ENCODE measurements around the gene SH3PXD2A.

SH3PXD2A gene

DNA sequence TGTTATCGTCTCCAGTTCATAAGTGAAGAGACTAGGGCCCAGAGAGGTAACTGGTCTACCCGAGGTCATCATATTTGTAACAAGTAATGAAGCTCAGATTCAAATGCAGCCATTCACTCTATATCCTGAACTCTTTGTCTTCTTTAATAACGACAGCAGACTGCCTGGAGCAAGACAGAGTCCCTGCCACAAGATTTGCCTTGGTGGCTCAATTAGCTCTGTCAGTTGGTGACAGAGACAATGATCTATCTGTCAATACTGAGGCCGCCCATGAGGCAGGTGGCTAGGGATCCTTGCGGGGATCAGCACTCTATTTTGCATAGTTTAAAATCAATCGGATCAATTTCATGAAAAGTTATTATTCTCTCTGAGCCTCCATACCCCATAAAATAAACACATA, 43.9 kb downstream of the SH3PXD2A start:
- Histone ChIP-seq H3K9me3 (ENCODE audit: insufficient read depth, low read depth, low read length) (peaks cover 2% of the 10 kb centered on the region), H3K36me3 (ENCODE audit: control insufficient read depth in 1 of 2, insufficient read depth in 2 of 2, low read length in 2 of 2) (peaks cover 0 to 2% of the 10 kb centered on the region in 2 experiments), H2AFZ (ENCODE audit: insufficient read depth, low read length, poor library complexity) (no peak overlapping the region), H4K8ac (ENCODE audit: low read depth, low read length) (no peak overlapping the region), H2AK5ac (ENCODE audit: low read length) (no peak overlapping the region), H3K27me3 (ENCODE audit: insufficient read depth, low read length) (no peaks in the 10 kb centered on the region), H3K4me2 (ENCODE audit: low read length) (no peak overlapping the region), H3K79me1 (ENCODE audit: low read length) (no peaks in the 10 kb centered on the region), H4K12ac (ENCODE audit: low read depth, low read length) (no peak overlapping the region), H3K4me3 (ENCODE audit: low read depth, low read length) (no peak overlapping the region), H3K18ac (ENCODE audit: low read length) (no peak overlapping the region), H3K4me1 (ENCODE audit: control insufficient read depth in 1 of 2, insufficient read depth in 2 of 2, low read length in 2 of 2) (peaks cover 4 to 11% of the 10 kb centered on the region in 2 experiments), H3K9ac (ENCODE audit: low read length) (no peak overlapping the region), H3K14ac (ENCODE audit: low read length) (no peak overlapping the region), H2BK5ac (ENCODE audit: low read depth, low read length, poor library complexity) (no peak overlapping the region), H2BK120ac (ENCODE audit: insufficient read depth, low read length, poor library complexity) (no peak overlapping the region), H2BK12ac (ENCODE audit: low read length) (no peak overlapping the region), H3K27ac (ENCODE audit: low read depth, low read length) (no peak overlapping the region), H4K91ac (ENCODE audit: low read depth, low read length) (no peak overlapping the region), H3K23ac (ENCODE audit: low read length) (no peak overlapping the region), H3K4ac (ENCODE audit: low read depth, low read length) (no peak overlapping the region), H3K79me2 (ENCODE audit: control insufficient read depth, insufficient read depth, low read length, poor library complexity) (no peaks in the 10 kb centered on the region)
- DNase-seq: no peak
- no CpG with 5 or more reads among the region's 6 CpGs for WGBS (ENCODE audit: extremely low coverage, insufficient coverage, insufficient read length)

DNA sequence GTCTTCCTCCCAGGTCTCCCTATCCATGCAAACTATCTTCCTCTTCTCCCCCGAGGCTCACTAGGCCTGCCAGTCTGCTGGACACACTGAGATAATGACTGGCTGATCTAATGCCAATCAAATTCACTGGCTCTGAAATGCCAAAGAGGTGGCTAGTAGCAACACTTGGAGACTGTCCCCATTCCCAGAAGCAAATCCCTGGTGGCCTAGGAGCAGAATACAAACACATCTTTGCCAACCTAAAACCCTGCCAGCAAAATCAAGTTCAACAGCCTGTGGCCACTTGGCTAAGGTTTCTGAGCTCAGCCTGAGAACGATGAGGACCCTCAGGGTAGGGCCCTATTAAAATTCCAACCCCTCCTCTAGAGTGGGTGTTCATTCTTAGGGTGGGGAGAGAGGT, 46.6 kb downstream of the SH3PXD2A start:
- Histone ChIP-seq H3K4me2 (ENCODE audit: low read length) (no peak overlapping the region), H3K18ac (ENCODE audit: low read length) (no peak overlapping the region), H2BK5ac (ENCODE audit: low read depth, low read length, poor library complexity) (no peak overlapping the region), H3K9me3 (ENCODE audit: insufficient read depth, low read depth, low read length) (peaks cover 2% of the 10 kb centered on the region), H3K79me1 (ENCODE audit: low read length) (no peaks in the 10 kb centered on the region), H3K4me1 (ENCODE audit: control insufficient read depth in 1 of 2, insufficient read depth in 2 of 2, low read length in 2 of 2) (peaks cover 6 to 19% of the 10 kb centered on the region in 2 experiments), H2BK120ac (ENCODE audit: insufficient read depth, low read length, poor library complexity) (no peak overlapping the region), H3K27me3 (ENCODE audit: insufficient read depth, low read length) (no peaks in the 10 kb centered on the region), H3K36me3 (ENCODE audit: control insufficient read depth in 1 of 2, insufficient read depth in 2 of 2, low read length in 2 of 2) (no peaks in the 10 kb centered on the region), H3K14ac (ENCODE audit: low read length) (no peak overlapping the region), H3K79me2 (ENCODE audit: control insufficient read depth, insufficient read depth, low read length, poor library complexity) (no peaks in the 10 kb centered on the region), H3K23ac (ENCODE audit: low read length) (no peak overlapping the region), H3K27ac (ENCODE audit: low read depth, low read length) (no peak overlapping the region), H2BK12ac (ENCODE audit: low read length) (no peak overlapping the region), H4K8ac (ENCODE audit: low read depth, low read length) (no peak overlapping the region), H4K91ac (ENCODE audit: low read depth, low read length) (no peak overlapping the region), H2AK5ac (ENCODE audit: low read length) (no peak overlapping the region), H3K9ac (ENCODE audit: low read length) (no peak overlapping the region), H2AFZ (ENCODE audit: insufficient read depth, low read length, poor library complexity) (no peak overlapping the region), H4K12ac (ENCODE audit: low read depth, low read length) (no peak overlapping the region), H3K4ac (ENCODE audit: low read depth, low read length) (no peak overlapping the region), H3K4me3 (ENCODE audit: low read depth, low read length) (no peak overlapping the region)
- DNase-seq: no peak
- WGBS (ENCODE audit: extremely low coverage, insufficient coverage, insufficient read length): no CpG with 5 or more reads among the region's 2 CpGs

DNA sequence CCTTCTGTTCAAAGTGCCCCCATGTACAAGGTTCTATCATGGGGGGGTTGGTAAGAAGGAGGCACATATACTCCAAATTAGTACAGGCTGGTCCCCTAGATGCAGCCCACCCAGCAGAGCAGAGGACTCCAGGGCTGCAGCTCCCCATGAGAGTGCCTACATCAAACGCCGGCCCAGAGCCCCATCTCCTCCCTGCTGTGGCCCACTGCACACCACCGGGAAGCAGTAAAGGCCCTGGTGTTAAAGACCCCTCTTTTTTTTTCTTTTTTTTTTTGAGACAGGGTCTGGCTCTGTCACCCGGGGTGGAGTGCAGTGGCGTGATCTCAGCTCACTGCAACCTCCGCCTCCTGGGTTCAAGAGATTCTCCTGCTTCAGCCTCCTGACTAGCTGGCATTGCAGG, 47.4 kb downstream of the SH3PXD2A start:
- no peak for DNase-seq
- no peak overlapping the region for H2BK5ac ChIP-seq (ENCODE audit: low read depth, low read length, poor library complexity)
- no CpG with 5 or more reads among the region's 6 CpGs for WGBS (ENCODE audit: extremely low coverage, insufficient coverage, insufficient read length)
- H3K9me3 ChIP-seq (ENCODE audit: insufficient read depth, low read depth, low read length): peaks cover 2% of the 10 kb centered on the region
- peaks cover 6 to 19% of the 10 kb centered on the region in 2 experiments for H3K4me1 ChIP-seq (ENCODE audit: control insufficient read depth in 1 of 2, insufficient read depth in 2 of 2, low read length in 2 of 2)
- no peak overlapping the region for H3K9ac ChIP-seq (ENCODE audit: low read length)
- H2BK120ac ChIP-seq (ENCODE audit: insufficient read depth, low read length, poor library complexity): no peak overlapping the region
- H3K4me2 ChIP-seq (ENCODE audit: low read length): no peak overlapping the region
- H3K4ac ChIP-seq (ENCODE audit: low read depth, low read length): no peak overlapping the region
- no peak overlapping the region for H3K14ac ChIP-seq (ENCODE audit: low read length)
- H4K12ac ChIP-seq (ENCODE audit: low read depth, low read length): no peak overlapping the region
- no peak overlapping the region for H4K91ac ChIP-seq (ENCODE audit: low read depth, low read length)
- H3K79me2 ChIP-seq (ENCODE audit: control insufficient read depth, insufficient read depth, low read length, poor library complexity): no peaks in the 10 kb centered on the region
- H3K79me1 ChIP-seq (ENCODE audit: low read length): no peaks in the 10 kb centered on the region
- no peak overlapping the region for H2BK12ac ChIP-seq (ENCODE audit: low read length)
- no peak overlapping the region for H3K4me3 ChIP-seq (ENCODE audit: low read depth, low read length)
- no peak overlapping the region for H3K18ac ChIP-seq (ENCODE audit: low read length)
- H2AFZ ChIP-seq (ENCODE audit: insufficient read depth, low read length, poor library complexity): no peak overlapping the region
- no peak overlapping the region for H4K8ac ChIP-seq (ENCODE audit: low read depth, low read length)
- H3K23ac ChIP-seq (ENCODE audit: low read length): no peak overlapping the region
- no peaks in the 10 kb centered on the region for H3K36me3 ChIP-seq (ENCODE audit: control insufficient read depth in 1 of 2, insufficient read depth in 2 of 2, low read length in 2 of 2)
- H3K27me3 ChIP-seq (ENCODE audit: insufficient read depth, low read length): no peaks in the 10 kb centered on the region
- H2AK5ac ChIP-seq (ENCODE audit: low read length): no peak overlapping the region
- no peak overlapping the region for H3K27ac ChIP-seq (ENCODE audit: low read depth, low read length)

DNA sequence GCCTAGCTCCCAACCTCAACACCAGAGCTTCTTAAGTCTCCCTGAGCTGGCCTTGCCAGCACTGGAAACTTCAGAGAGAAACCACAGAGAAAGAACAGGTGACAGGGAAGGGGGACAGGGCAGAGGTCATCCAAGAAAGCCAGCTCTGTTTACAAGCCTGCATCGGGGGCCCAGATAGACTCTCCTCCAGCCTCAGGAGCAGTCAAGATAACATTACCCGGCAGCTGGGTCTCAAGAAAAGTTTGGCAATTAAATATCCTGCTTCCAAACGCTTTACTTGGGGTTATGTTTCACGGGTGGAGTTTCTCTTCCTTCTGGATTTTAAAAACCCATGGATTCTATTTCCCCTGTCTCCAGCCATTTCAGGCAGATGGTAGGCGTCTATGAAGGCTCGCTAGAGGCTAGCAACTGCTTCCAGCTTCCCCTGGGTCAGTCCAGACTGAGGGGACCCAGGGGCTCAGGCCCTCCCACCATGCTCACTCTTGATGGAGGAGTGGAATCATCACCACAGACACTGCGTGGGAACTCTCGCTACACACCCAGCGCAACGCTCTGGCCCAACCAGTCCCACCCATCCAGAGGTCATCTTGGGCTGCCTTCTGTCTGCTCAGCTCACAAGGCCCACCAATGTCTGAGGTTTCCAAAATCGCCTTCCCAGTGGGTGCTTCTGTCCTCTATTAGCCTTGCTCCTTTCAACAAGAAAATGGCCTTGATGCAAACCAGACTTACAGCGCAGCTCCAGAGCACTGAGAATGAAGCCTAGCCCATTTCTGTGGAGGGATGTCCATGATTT, 48.8 kb downstream of the SH3PXD2A start:
- H3K4me3 ChIP-seq (ENCODE audit: low read depth, low read length): no peak overlapping the region
- no peak overlapping the region for H4K91ac ChIP-seq (ENCODE audit: low read depth, low read length)
- H3K4me2 ChIP-seq (ENCODE audit: low read length): no peak overlapping the region
- no peaks in the 10 kb centered on the region for H3K27me3 ChIP-seq (ENCODE audit: insufficient read depth, low read length)
- H3K14ac ChIP-seq (ENCODE audit: low read length): no peak overlapping the region
- peaks cover 6 to 17% of the 10 kb centered on the region in 2 experiments for H3K4me1 ChIP-seq (ENCODE audit: control insufficient read depth in 1 of 2, insufficient read depth in 2 of 2, low read length in 2 of 2)
- H4K12ac ChIP-seq (ENCODE audit: low read depth, low read length): no peak overlapping the region
- no peak overlapping the region for H2AFZ ChIP-seq (ENCODE audit: insufficient read depth, low read length, poor library complexity)
- no peak overlapping the region for H4K8ac ChIP-seq (ENCODE audit: low read depth, low read length)
- H3K4ac ChIP-seq (ENCODE audit: low read depth, low read length): no peak overlapping the region
- H2BK5ac ChIP-seq (ENCODE audit: low read depth, low read length, poor library complexity): no peak overlapping the region
- H3K23ac ChIP-seq (ENCODE audit: low read length): no peak overlapping the region
- H2BK12ac ChIP-seq (ENCODE audit: low read length): no peak overlapping the region
- no peaks in the 10 kb centered on the region for H3K79me2 ChIP-seq (ENCODE audit: control insufficient read depth, insufficient read depth, low read length, poor library complexity)
- no peaks in the 10 kb centered on the region for H3K36me3 ChIP-seq (ENCODE audit: control insufficient read depth in 1 of 2, insufficient read depth in 2 of 2, low read length in 2 of 2)
- H3K9me3 ChIP-seq (ENCODE audit: insufficient read depth, low read depth, low read length): peaks cover 2% of the 10 kb centered on the region
- H3K27ac ChIP-seq (ENCODE audit: low read depth, low read length): no peak overlapping the region
- no peak overlapping the region for H2BK120ac ChIP-seq (ENCODE audit: insufficient read depth, low read length, poor library complexity)
- H2AK5ac ChIP-seq (ENCODE audit: low read length): no peak overlapping the region
- no peak for DNase-seq
- H3K79me1 ChIP-seq (ENCODE audit: low read length): no peaks in the 10 kb centered on the region
- WGBS (ENCODE audit: extremely low coverage, insufficient coverage, insufficient read length): no CpG with 5 or more reads among the region's 12 CpGs
- H3K18ac ChIP-seq (ENCODE audit: low read length): no peak overlapping the region
- no peak overlapping the region for H3K9ac ChIP-seq (ENCODE audit: low read length)

All from trophoblast cell (in vitro differentiated cells and primary cell).